Progenitor cell of endocrine pancreas (in vitro differentiated cells): Measurements from ENCODE around the gene CD27. TPM values are rescaled to one million over a fixed set of nuclear protein-coding genes. Genes with fewer than 3 reads are reported as not detected.

Experiments
- DNase-seq: peaks from one replicate; pipeline ENCODE4 v3.0.0; 2021; ENCODE audit warnings: low spot score; ENCODE audit not compliant: unreplicated experiment
- H3K27ac Mint-ChIP-seq: 2 replicates; pipeline ENCODE4 v1.8.0; 2021; ENCODE audit warnings: mild to moderate bottlenecking, moderate library complexity, mixed read lengths
- H3K27me3 Mint-ChIP-seq: 2 replicates; pipeline ENCODE4 v1.8.0; 2021; ENCODE audit warnings: mixed read lengths
- H3K36me3 Mint-ChIP-seq: 2 replicates; pipeline ENCODE4 v1.8.0; 2022; ENCODE audit warnings: mixed read lengths; ENCODE audit not compliant: insufficient read depth
- H3K4me1 Mint-ChIP-seq: 2 replicates; pipeline ENCODE4 v1.8.0; 2021; ENCODE audit warnings: low read depth, mixed read lengths
- H3K4me3 Mint-ChIP-seq: 2 replicates; pipeline ENCODE4 v1.8.0; 2021; ENCODE audit warnings: low read depth, mild to moderate bottlenecking, moderate library complexity, mixed read lengths
- H3K9me3 Mint-ChIP-seq: 2 replicates; pipeline ENCODE4 v1.8.0; 2021; ENCODE audit warnings: low read depth, mixed read lengths
- CTCF ChIP-seq: fragments of 200-600 bp; sonication (generic); IDR thresholded peaks from one replicate; pipeline ENCODE4 v1.5.0; 2021; ENCODE audit warnings: antibody characterized with exemption, mild to moderate bottlenecking; ENCODE audit not compliant: unreplicated experiment
- total RNA-seq: library from RNA; stranded (reverse); gene quantifications from 2 replicates; pipeline ENCODE4 v1.2.1, GENCODE V29; 2021

Gene CD27
- total RNA-seq, 1 donor from 2014 or later, result not detected

- no peak overlapping the region for H3K4me3 Mint-ChIP-seq
Observed at GRCh38 chr12:6500466-6500865, 55.7 kb downstream of the CD27 start.

More at GRCh38 chr12:6500466-6500865, 55.7 kb downstream of the CD27 start:
- H3K27ac Mint-ChIP-seq, result no peak overlapping the region
- H3K27me3 Mint-ChIP-seq, result no peaks in the 10 kb centered on the region
- TF ChIP-seq CTCF, result no peak
- H3K36me3 Mint-ChIP-seq, result peaks cover 9% of the 10 kb centered on the region
- H3K4me1 Mint-ChIP-seq, result peaks cover 3% of the 10 kb centered on the region
- no peak for DNase-seq
- H3K9me3 Mint-ChIP-seq, result no peaks in the 10 kb centered on the region

Other genes with a start within 250 kb of the CD27 start
- 6.0 and 10.8 TPM in 2 replicates for gene CD9, start 244.6 kb upstream of the CD27 start, total RNA-seq
- 40.5 and 44.0 TPM in 2 replicates for gene PLEKHG6, start 134.3 kb upstream of the CD27 start, total RNA-seq
- gene TNFRSF1A, start 102.9 kb upstream of the CD27 start, total RNA-seq, result 67.5 and 68.8 TPM in 2 replicates
- 14.3 and 23.1 TPM in 2 replicates for gene SCNN1A, start 69.4 kb upstream of the CD27 start, total RNA-seq
- 17.8 and 18.3 TPM in 2 replicates for gene LTBR, start 60.8 kb upstream of the CD27 start, total RNA-seq
- gene TAPBPL, start 7.1 kb downstream of the CD27 start, total RNA-seq, result 2.4 TPM in 2 replicates
- 3.6 and 5.5 TPM in 2 replicates for gene VAMP1, start 25.7 kb downstream of the CD27 start, total RNA-seq
- gene MRPL51, start 48.3 kb downstream of the CD27 start, total RNA-seq, result 279 and 297 TPM in 2 replicates
- gene NCAPD2, start 49.1 kb downstream of the CD27 start, total RNA-seq, result 97.4 and 99.1 TPM in 2 replicates
- gene GAPDH, start 89.6 kb downstream of the CD27 start, total RNA-seq, result 2,230 and 2,287 TPM in 2 replicates
- gene IFFO1, start 111.1 kb downstream of the CD27 start, total RNA-seq, result 21.7 and 22.3 TPM in 2 replicates
- 95.9 and 96.0 TPM in 2 replicates for gene NOP2, start 123.3 kb downstream of the CD27 start, total RNA-seq
- 370 and 406 TPM in 2 replicates for gene CHD4, start 162.4 kb downstream of the CD27 start, total RNA-seq
- gene LPAR5, start 191.0 kb downstream of the CD27 start, total RNA-seq, result 0.27 TPM in 1 of 2 replicates, not detected in the other
- 5.0 and 5.6 TPM in 2 replicates for gene ACRBP, start 202.5 kb downstream of the CD27 start, total RNA-seq
- gene ING4, start 218.2 kb downstream of the CD27 start, total RNA-seq, result 105 and 110 TPM in 2 replicates
- 159 and 164 TPM in 2 replicates for gene ZNF384, start 244.4 kb downstream of the CD27 start, total RNA-seq